HG02852 (cell line): ENCODE results near the gene CYP4F12.
"Not testable (repeated sequence)": the region's sequence is repeated elsewhere in the genome, so short reads cannot be mapped to it uniquely, and the experiment has no call there.

Experiments
- ATAC-seq: cut with Tn5 transposase; IDR thresholded peaks from one replicate; pipeline ENCODE4 v1.9.1; 2021; ENCODE audit warnings: mild to moderate bottlenecking, moderate library complexity; ENCODE audit not compliant: unreplicated experiment

Gene CYP4F12

DNA sequence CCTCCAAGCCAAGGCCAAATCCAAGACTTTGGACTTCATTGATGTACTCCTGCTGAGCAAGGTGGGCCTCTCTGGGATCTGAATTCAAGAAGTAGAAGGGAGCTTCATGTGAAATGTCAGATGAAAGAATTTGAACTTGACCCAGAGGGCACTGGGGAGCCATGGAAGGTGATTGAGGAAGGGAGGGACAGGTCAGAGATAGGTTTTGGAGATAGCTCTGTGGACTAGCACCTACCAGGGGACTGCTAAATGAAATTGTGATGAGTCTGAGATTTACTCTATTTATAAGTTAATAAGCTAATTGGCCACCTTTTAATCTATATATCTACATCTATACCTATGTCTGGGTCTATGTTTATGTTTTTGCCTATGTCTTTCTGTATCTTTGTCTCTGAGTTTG lies 22.8 kb upstream of the CYP4F12 start:
- not testable (repeated sequence) for ATAC-seq

DNA sequence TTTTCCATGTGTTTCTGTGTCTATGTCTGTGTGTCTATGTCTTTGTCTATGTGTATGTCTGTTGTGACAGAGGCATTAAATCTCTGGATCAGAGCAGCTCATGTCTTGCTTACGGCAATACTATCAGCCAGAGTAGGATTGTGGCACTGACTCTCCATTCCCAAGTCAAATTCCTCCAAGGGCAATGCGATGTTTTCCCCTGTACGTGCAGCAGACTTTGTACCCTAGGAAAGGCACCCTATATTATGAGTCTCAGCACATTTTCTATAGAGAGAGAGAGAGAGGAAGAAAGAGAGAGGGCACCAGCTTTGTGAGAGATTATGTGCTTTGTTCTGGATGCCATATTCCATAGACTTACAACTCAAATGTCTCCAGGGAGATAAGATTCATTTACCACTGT lies 21.1 kb upstream of the CYP4F12 start:
- no peak for ATAC-seq

DNA sequence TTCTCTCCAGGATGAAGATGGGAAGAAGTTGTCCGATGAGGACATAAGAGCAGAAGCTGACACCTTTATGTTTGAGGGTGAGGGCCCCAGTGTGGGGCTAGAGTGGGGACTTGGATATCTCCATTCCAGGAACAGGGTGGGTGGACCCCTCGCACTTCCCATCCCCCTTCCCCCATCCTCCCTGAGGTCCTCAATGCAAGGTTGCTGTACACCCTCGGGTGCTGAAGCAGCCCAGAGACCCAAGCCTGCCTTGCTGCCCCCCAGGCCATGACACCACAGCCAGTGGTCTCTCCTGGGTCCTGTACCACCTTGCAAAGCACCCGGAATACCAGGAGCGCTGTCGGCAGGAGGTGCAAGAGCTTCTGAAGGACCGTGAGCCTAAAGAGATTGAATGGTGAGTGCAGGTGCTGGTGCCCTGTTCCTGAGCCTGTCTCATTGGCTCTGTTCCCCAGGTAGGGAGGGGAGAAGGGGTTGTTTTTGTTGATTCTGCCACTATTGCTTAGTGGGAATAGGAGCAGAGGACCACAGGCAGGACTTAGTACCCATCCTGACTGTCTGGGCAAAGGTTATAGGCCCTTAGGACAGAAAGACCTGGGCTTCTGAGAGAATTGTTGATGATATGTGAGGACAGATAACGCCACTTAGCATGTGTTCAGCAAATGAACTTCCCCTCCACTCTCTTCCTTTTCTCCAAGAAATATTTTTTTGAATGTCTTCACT lies 20.2 kb upstream of the CYP4F12 start:
- ATAC-seq = no peak

DNA sequence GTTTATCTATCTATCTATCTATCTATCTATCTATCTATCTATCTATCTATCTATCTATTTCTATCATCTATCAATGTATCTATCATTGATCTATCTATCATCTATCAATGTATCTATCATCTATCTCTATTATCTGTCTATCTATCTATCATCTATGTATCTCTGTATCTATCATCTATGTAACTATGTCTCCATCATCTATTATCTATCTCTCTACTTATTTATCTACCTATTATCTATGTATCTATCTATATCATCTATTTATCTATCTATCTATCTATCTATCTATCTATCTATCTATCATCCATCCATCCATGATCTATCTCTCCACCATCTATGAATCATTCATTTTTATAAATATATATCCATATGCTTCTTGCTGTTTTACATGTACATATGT lies 16.4 kb upstream of the CYP4F12 start:
- ATAC-seq = no peak

DNA sequence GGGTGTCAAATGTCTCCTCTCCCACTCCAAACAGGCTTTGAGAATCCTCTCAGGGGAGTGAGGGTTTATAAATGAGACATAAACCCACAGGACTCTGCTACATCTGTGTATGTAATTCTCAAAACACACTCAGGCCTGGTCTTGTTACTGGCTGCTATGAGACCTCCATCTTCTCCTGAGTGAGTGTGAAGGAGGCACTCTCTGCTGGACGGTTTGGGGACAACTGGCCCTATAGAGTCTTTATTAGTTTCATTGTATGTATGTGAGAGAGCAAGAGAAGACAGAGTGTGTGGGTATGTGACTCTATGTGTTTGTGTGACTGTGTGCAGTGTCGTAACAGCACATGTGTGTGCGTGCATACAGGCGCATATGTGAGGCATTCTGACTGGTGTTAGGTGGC lies 9.6 kb upstream of the CYP4F12 start:
- ATAC-seq = no peak

DNA sequence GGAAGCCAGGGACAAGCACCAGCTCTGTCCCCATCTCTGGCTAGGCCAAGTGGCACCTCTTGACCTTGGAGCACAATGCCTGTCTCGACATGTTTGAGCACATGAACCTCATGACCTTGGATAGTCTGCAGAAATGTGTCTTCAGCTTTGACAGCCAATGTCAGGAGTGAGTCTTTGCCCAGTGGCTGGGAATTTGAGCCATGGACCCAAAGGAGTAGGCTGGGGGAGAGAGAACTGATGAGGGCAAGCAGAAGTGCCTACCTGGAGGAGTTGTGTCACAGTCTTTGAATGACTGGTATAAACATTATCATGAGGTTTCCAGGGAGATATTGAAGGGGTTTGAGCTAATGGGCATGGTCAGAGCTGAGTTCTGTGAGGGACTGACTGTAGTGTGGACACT lies 6.7 kb upstream of the CYP4F12 start:
- ATAC-seq = no peak

DNA sequence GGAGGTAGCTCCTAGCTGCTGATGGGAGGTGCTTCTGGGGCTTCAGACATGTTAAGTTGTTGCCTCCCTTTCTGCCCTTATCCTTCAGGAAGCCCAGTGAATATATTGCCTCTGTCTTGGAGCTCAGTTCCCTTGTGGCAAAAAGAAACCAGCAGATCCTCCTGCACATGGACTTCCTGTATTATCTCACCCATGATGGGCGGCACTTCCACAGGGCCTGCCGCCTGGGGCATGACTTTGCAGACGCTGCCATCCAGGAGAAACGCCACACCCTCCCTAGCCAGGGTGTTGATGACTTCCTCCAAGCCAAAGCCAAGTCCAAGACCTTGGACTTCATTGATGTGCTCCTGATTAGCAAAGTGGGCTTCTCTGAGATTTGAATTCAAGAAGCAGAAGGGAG lies 6.0 kb upstream of the CYP4F12 start:
- no peak for ATAC-seq

DNA sequence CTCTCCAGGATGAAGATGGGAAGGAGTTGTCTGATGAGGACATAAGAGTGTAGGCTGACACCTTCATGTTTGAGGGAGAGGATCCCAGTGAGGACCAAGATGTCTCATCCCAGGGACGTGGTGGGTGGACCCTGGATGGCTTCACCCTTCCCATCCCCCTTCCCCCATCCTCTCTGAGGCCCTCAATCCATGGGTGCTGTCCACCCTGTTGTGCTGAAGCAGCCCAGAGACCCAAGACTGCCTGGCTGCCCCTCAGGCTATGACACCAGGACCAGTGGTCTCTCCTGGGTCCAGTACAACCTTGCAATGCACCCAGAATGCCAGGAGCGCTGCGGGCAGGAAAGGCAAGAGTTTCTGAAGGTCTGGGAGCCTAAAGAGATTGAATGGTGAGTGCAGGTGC lies 3.4 kb upstream of the CYP4F12 start:
- ATAC-seq = no peak

DNA sequence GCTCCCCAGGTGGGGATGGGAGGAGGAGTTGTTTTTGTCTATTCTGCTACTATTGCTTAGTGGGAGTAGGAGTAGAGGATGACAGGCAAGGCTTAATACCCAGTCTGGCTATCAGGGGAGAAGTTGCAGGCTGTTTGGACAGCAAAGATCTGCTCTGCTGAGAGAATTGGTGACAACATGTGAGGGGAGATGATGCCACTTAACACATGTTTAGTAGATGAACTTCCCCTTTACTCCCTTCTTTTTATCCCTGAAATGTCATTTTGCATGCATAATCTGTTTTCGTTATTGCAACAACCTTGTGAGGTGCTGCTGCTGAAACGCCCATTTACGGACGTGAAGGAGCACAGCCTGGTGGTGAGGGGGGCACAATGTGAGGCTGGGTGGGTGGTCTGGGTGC lies 3.0 kb upstream of the CYP4F12 start:
- ATAC-seq = no peak

DNA sequence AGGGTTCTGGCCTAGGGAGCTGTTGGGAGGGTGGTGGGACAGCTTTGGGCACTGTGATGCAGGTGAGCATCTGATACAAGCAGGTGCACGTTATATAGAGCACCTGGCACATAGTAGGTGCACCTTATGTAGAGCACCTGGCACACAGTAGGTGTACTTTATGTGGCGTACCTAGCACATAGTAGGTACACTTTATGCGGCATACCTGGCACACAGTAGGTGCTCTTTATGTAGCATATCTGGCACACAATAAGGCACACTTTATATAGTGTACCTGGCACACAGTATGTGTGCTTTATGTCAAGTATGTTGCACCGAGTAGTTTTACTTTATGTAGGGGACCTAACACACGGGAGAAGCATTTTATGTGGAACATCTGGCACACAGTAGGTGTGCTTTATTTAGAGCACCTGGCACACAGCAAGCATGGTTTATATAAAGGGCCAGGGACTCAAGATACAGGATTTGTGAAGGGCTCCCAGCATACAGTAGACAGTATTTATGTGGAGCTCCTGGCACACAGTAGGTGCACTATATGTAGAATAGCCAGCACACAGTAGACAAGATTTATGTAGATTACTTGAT lies 1.6 kb upstream of the CYP4F12 start:
- no peak for ATAC-seq

DNA sequence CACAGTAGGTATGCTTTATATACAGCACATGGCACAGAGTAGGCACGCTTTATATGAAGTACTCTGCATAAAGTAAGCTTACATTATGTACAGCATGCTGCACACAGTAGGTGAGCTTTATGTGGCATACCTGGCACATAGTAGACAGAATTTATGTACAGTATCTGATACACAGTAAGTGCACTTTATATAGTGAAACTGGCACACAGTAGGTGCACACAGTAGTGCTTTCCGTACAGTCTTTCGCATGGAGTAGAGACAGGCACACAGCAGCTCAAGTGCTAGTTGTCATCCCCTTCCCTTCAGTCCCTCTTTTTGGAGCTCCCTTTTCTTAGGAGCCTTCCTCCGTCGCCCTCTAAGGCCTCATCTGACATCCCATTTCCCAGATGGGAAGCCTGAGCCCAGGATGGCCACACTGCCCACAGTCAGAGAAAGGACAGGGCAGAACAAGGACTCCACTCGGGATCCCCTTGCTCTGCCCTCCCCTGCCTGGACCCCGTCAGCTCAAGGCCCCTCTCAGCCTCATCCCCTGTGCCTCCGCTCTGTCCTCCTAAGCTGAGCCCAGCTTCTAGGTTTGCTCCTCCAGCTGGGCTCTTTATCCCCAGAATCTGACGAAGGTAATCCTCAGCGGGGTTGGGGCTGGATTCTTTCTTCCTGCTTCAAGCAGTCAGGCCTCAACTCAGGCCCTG lies 852 bp upstream of the CYP4F12 start:
- ATAC-seq = no peak

DNA sequence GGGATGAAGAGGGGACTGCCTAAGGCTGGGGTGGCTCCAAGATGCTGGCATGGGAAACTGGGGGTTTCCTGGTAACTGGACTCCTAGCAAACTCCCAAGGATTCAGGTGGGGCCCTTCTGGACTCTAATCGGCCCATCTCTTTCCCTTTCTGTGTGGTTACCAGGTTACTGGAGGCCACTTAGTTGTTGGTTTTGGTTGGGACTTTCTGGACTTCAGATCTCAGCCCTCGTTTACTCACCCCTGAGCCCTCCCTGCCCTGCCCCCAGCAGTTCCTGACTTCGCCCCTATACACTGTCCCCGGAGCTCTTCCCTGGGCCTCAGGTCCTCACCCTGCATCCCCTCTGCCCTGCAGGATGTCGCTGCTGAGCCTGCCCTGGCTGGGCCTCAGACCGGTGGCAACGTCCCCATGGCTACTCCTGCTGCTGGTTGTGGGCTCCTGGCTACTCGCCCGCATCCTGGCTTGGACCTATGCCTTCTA lies 328 bp downstream of the CYP4F12 start:
- no peak for ATAC-seq

DNA sequence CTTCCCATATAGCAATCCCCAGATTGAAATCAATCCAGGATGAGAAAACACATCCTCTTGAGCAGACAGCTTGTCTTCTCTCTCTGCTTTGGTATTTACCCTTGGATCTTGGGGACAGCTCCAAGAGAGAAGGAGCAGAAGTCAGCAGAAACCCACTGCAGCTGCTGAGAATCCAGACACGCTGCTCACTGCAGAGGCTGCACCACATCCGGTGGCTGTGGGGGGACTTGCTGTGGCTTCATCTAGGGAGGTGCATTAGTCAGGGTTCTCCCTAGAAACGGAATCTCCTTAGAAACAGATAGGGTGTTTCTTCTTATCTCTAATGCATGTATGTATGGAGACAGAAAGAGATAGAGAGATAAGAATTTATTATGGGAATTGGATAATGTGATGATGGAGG lies 2.7 kb downstream of the CYP4F12 start:
- no peak for ATAC-seq

DNA sequence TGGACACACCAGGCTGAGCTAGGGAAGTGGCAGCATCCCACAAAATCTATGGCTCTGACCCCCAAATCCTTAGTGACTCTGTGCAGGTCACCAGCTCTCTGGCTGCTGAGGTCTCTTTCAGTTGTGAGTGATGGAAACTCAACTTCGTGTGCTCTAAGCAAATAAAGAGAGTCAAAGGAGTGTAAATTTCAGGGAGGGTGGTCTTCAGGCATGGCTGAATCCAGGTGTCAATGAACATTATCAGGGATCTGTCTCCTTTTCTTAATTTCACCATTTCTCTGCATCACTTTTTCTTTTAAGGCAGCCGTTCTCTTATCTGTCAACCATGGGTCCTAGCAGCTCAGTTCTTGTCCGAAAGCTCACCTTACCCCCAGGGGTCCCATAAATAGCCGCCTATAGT lies 6.2 kb downstream of the CYP4F12 start:
- ATAC-seq = no peak

DNA sequence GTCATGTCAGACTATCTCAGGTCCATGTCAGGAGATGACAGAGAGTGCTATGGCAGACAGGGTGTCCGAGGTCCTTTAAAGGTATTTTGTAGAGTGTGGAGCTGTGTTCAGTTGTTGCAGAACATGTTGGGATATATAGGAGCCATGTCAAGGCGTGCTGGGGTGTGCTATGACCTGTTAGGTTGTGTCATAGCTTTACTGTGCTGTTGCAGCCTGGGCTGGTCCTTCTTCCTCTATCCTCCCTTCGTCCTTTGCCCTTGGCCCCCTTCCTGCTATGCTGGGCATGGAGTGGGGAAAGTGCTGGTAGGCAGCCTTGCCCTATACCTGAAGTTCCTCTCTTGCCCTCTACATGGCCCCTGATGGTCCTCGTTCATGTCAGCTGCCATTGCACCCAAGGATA lies 7.0 kb downstream of the CYP4F12 start:
- ATAC-seq = not testable (repeated sequence)

DNA sequence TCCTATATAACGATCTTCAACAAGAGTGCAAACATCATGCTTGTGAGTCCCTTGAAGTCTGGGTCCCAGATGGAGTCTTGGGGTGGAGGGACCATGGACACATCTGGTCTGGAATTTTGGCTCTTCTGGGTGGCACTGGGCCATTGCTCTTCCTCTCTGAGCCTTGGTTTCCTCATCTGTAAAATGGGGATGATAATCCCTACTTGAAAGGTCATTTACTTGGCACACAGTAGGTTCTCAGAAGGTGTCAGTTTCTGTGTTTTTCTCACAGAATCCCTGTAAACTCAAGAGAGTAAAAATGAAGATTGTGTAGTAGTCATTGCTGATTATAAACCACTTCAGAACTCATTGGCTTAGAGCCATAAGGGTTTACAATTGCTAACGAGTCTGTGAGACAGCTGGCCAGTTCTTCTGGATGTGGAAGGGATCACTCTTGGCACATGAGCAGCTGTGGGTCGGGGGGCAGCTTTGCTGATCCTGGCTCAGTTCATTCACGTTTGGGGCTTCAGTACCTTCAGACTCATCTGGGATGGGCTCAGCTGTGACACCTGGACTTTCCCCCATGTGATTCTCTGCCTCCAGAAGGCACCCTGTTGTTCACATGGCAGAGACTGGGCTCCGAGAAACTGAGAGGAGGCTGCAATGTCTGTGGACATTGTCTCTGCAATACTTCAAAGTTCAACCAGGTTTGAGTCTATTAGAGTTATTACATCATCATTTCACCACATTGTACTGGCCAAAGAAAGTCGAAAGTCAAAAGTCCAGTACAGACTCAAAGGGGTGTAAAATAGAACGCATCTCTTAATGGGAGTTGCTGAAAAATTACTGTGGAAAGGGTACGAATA lies 7.8 kb downstream of the CYP4F12 start:
- no peak for ATAC-seq

DNA sequence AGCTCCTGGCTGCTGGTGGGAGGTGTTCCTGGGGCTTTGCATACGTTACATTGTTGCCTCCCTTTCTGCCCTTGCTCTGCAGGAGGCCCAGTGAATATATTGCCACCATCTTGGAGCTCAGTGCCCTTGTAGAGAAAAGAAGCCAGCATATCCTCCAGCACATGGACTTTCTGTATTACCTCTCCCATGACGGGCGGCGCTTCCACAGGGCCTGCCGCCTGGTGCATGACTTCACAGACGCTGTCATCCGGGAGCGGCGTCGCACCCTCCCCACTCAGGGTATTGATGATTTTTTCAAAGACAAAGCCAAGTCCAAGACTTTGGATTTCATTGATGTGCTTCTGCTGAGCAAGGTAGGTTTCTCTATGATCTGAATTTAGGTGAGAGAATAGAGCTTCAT lies 10.5 kb downstream of the CYP4F12 start:
- ATAC-seq = no peak

DNA sequence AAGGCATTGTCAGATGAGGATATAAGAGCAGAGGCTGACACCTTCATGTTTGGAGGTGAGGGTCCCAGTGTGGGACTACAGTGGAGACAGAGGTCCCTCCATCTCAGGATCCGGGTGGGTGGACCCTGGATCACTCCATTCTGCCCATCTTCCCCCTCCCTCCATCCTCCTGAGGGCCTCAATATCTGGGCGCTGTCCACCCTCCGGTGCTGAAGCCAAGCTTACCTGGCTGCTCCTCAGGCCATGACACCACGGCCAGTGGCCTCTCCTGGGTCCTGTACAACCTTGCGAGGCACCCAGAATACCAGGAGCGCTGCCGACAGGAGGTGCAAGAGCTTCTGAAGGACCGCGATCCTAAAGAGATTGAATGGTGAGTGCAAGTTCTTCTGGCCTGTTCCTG lies 11.9 kb downstream of the CYP4F12 start:
- ATAC-seq = no peak

DNA sequence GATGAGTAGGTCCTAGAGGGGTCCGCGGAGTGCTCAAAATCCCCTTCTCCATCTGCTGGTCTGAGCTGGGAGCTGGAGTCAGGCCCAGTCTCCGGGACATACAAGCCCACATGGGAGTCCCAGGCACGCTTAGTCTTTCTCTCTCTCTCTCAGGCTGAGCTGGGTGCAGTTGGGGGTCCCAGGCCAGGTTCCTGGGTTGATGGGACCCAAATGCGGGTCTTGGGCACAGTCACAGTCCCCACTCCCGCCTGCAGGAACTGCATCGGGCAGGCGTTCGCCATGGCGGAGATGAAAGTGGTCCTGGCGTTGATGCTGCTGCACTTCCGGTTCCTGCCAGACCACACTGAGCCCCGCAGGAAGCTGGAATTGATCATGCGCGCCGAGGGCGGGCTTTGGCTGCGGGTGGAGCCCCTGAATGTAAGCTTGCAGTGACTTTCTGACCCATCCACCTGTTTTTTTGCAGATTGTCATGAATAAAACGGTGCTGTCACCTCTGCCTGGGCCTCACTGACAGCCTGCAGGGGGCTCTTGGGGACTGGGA lies 23.8 kb downstream of the CYP4F12 start:
- no peak for ATAC-seq

DNA sequence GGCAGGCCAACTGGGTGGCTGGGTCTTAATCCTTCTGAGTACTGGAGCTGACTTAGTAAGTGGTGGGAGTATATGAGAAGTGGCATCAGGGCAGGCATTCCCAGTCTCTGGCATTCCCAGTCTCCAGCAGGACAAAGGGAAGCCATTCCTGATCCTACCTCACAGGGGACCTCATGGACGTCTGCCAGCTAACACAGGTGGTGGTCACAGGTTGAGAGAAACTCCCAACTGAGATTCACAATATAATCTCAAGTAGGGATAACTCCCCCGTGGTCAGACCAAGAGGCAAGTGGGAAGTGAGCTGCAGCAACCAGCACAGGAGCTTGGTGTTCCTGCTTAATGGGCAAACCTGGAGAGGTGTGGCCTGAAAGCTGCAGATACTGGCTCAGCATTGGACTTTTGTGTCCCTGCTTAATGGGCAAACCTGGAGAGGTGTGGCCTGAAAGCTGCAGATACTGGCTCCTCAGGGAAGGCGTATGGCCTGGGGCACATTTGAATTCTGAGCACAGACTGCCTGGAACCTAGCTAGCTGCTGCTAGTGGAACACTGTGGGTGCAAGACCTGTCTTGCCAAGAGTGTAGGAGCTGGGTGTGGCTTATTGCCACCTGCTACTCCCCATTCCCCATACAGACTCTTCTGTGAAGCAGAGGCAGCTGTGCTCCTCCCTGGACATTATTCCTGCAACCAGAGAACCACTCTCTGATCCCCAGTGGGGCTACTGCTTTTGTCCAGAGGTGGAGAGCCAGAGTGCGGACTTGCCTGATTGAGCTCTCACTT lies 29.1 kb downstream of the CYP4F12 start:
- ATAC-seq = no peak
